NB4 (cell line): Measurements from ENCODE around the gene SCP2.

Experiments used
- DNase-seq: peaks from one replicate; pipeline ENCODE4 v3.0.0; 2010; ENCODE audit warnings: low read depth
- H3K4me3 ChIP-seq: one replicate; pipeline ENCODE4 v1.5.1; 2011; ENCODE audit warnings: mild to moderate bottlenecking, low read depth, low read length, moderate library complexity
- CTCF ChIP-seq: IDR thresholded peaks from one replicate; pipeline ENCODE4 v1.5.1; 2012; ENCODE audit warnings: low read depth, low read length
- MAX ChIP-seq: IDR thresholded peaks from 2 replicates; pipeline ENCODE4 v1.6.1; 2011; ENCODE audit warnings: low read depth, low read length
- MYC ChIP-seq: IDR thresholded peaks from 2 replicates; pipeline ENCODE4 v1.6.1; 2011; ENCODE audit warnings: low read depth, low read length
- POLR2A ChIP-seq: IDR thresholded peaks from 2 replicates; pipeline ENCODE4 v1.6.1; 2011; ENCODE audit warnings: mild to moderate bottlenecking; ENCODE audit not compliant: insufficient read length; ENCODE audit errors: extremely low read depth

SCP2 gene

GRCh38 chr1:53015508-53015860 is 88.4 kb downstream of the SCP2 start:
- DNase-seq = no peak
- TF ChIP-seq POLR2A (no peak), MAX (no peak), MYC (no peak), CTCF (no peak)
- H3K4me3 ChIP-seq = peak overlapping the region; percentile 98

GRCh38 chr1:53016705-53017104 is 89.6 kb downstream of the SCP2 start:
- TF ChIP-seq MYC = no peak
- no peak for TF ChIP-seq CTCF
- TF ChIP-seq MAX = no peak
- TF ChIP-seq POLR2A = no peak
- H3K4me3 ChIP-seq = peak overlapping the region; percentile 2
- DNase-seq = no peak

GRCh38 chr1:53020588-53020987 is 93.5 kb downstream of the SCP2 start:
- no peak overlapping the region for H3K4me3 ChIP-seq
- no peak for TF ChIP-seq MAX
- TF ChIP-seq MYC = no peak
- TF ChIP-seq CTCF = no peak
- TF ChIP-seq POLR2A = no peak
- no peak for DNase-seq

GRCh38 chr1:53022179-53022578 is 95.1 kb downstream of the SCP2 start:
- no peak for DNase-seq
- TF ChIP-seq MYC (no peak), CTCF (no peak), POLR2A (no peak), MAX (no peak)
- H3K4me3 ChIP-seq = no peak overlapping the region

GRCh38 chr1:53023546-53023945 is 96.5 kb downstream of the SCP2 start:
- no peak overlapping the region for H3K4me3 ChIP-seq
- TF ChIP-seq MAX (no peak), MYC (no peak), CTCF (no peak), POLR2A (no peak)
- no peak for DNase-seq

GRCh38 chr1:53024117-53024516 is 97.0 kb downstream of the SCP2 start:
- no peak overlapping the region for H3K4me3 ChIP-seq
- no peak for DNase-seq
- TF ChIP-seq POLR2A = no peak
- no peak for TF ChIP-seq MYC
- no peak for TF ChIP-seq CTCF
- TF ChIP-seq MAX = no peak
